SK-N-MC (cell line): ENCODE measurements around the gene MAPK8IP3.

ENCODE experiments used
- DNase-seq: peaks from one replicate; pipeline ENCODE4 v3.0.0-alpha.2; 2011; ENCODE audit warnings: low read depth, low spot score
- H3K27ac ChIP-seq: fragments of 200-600 bp; sonication (generic); 2 replicates; pipeline ENCODE4 v1.5.1; 2016; ENCODE audit warnings: mixed run types
- H3K36me3 ChIP-seq: fragments of 200-600 bp; sonication (generic); 2 replicates; pipeline ENCODE4 v1.6.1; 2017; ENCODE audit warnings: antibody characterized with exemption, low read length, mixed read lengths; ENCODE audit not compliant: insufficient read depth
- H3K4me3 ChIP-seq: fragments of 200-600 bp; sonication (generic); 2 replicates; pipeline ENCODE4 v1.5.1; 2016
- H3K9ac ChIP-seq: fragments of 200-600 bp; sonication (generic); 2 replicates; pipeline ENCODE4 v1.8.0; 2017; ENCODE audit warnings: mixed run types, mixed read lengths; ENCODE audit not compliant: insufficient read length
- H3K9me3 ChIP-seq: fragments of 200-600 bp; sonication (generic); 2 replicates; pipeline ENCODE4 v1.6.1; 2017; ENCODE audit warnings: low read depth, mild to moderate bottlenecking, antibody characterized with exemption, low read length, moderate library complexity, mixed read lengths
- EZH2 ChIP-seq: fragments of 200-600 bp; sonication (generic); IDR thresholded peaks from one replicate; pipeline ENCODE4 v1.6.1; 2017; ENCODE audit warnings: antibody characterized with exemption
- FOXP2 ChIP-seq: optimal IDR thresholded peaks from 2 replicates; pipeline ENCODE3; 2011; ENCODE audit warnings: mild to moderate bottlenecking, moderate library complexity; ENCODE audit not compliant: insufficient read depth; ENCODE audit errors: extremely low read length, control extremely low read depth
- POLR2AphosphoS5 ChIP-seq: IDR thresholded peaks from 2 replicates; pipeline ENCODE4 v1.6.1; 2012; ENCODE audit warnings: mild to moderate bottlenecking, low read depth, low read length, borderline replicate concordance

MAPK8IP3 gene

DNA sequence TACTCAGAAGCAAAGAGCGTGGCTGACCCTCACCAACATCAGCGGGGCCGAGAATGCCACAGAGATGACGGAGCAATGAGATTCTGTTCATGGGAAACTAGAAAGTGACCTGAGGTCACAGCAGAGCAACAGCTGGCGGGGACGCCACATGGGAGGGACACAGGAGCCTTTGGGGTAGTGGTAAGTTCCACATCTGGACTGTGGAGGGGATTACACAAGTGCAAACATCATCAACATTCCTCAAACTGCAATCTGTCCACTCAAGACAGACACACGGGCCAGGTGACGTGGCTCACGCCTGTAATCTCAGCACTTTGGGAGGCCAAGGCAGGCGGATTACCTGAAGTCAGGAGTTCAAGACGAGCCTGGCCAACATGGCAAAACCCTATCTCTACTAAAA lies 109.5 kb downstream of the MAPK8IP3 start:
- Histone ChIP-seq H3K9ac (no peak overlapping the region), H3K36me3 (no peaks in the 10 kb centered on the region), H3K4me3 (no peak overlapping the region), H3K27ac (no peak overlapping the region), H3K9me3 (no peaks in the 10 kb centered on the region)
- DNase-seq, result no peak
- no peak for TF ChIP-seq FOXP2

DNA sequence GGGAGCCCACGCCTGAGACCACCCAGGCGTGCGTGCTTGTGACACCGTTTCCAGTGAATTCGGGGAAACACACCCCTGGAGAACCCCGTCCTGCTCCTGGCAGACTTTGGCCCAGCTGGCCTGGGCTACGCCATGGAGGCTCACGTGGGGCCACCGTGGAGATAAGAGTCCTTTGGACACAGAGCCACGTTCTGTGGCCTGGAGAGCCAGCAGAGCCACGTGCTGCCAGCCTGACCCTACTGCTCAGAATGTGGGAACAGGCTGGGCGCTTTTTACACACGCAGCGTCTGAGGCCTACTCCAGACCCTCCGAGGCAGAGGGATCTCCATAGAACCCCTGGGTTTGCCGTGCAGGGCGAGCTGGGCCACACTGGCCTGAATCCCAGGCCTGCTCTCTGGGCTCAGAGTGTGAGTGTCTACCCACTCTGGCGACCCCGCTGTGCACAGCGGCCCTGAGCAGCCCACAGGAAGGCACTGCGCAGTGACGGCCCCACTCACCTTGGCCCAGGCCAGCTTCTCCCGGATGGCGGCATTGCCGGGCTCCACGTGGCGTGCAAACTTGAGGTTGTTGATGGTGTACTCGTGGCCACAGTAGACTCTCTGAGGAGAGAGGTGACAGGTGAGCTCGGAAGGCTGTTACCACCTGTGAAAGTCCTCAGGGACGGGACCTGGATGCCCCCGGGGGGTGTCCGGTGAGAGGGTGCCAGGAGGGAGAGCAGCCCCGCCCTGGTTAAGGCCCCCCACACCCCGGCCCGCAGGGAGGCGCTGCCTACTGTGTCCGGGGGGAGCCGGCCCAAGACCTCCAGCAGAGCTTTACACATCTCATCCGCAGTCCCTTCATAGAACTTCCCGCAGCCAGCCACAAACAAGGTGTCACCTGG lies 110.6 kb downstream of the MAPK8IP3 start:
- Histone ChIP-seq H3K9ac (no peak overlapping the region), H3K36me3 (no peaks in the 10 kb centered on the region), H3K9me3 (no peaks in the 10 kb centered on the region), H3K27ac (no peak overlapping the region), H3K4me3 (no peak overlapping the region)
- DNase-seq, result no peak
- TF ChIP-seq EZH2, result no peak
- TF ChIP-seq FOXP2, result no peak
- TF ChIP-seq POLR2AphosphoS5, result no peak

DNA sequence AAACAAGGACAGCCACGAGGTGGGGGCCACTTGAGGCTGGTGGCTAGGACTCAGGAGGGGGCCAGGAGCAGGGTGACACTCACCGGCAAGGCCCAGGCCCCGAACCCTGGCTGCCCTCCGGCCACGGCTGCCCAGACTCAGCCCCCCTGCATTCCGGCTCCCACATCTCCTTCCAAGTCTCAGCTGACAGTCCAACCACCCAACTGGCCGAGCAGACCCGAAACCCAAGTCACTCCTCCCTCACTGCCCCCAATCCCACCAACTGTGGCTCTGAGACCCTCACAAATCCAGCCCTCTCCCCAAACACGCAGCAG lies 111.2 kb downstream of the MAPK8IP3 start:
- no peak for DNase-seq
- no peak for TF ChIP-seq POLR2AphosphoS5
- no peaks in the 10 kb centered on the region for H3K36me3 ChIP-seq

DNA sequence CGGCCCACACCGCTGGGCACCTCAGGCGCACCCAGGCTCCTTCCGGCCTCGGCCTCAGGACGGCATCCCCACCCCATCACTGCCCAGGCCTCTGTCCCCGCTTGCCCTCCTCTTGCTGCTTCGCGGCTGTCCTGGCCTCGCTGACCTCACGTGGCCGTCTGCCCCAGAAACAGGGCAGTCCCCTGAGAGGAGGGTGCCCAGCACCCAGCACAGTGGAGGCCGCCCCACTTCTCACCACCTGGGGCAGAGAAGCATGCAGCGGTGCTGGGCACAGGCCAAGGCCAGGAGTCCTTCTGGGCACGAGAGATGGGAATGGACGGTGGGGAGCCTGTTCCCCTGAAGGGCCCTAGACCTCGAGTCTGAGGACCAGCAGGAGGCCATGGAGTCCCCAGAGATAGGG lies 111.7 kb downstream of the MAPK8IP3 start:
- Histone ChIP-seq H3K4me3 (no peak overlapping the region), H3K36me3 (no peaks in the 10 kb centered on the region), H3K9me3 (no peaks in the 10 kb centered on the region), H3K9ac (no peak overlapping the region), H3K27ac (no peak overlapping the region)
- TF ChIP-seq EZH2 (no peak), POLR2AphosphoS5 (no peak), FOXP2 (no peak)
- no peak for DNase-seq

More for the DNA sequence above, 111.2 kb downstream of the MAPK8IP3 start:
- Histone ChIP-seq H3K4me3 (no peak overlapping the region), H3K9me3 (no peaks in the 10 kb centered on the region), H3K9ac (no peak overlapping the region), H3K27ac (no peak overlapping the region)

DNA sequence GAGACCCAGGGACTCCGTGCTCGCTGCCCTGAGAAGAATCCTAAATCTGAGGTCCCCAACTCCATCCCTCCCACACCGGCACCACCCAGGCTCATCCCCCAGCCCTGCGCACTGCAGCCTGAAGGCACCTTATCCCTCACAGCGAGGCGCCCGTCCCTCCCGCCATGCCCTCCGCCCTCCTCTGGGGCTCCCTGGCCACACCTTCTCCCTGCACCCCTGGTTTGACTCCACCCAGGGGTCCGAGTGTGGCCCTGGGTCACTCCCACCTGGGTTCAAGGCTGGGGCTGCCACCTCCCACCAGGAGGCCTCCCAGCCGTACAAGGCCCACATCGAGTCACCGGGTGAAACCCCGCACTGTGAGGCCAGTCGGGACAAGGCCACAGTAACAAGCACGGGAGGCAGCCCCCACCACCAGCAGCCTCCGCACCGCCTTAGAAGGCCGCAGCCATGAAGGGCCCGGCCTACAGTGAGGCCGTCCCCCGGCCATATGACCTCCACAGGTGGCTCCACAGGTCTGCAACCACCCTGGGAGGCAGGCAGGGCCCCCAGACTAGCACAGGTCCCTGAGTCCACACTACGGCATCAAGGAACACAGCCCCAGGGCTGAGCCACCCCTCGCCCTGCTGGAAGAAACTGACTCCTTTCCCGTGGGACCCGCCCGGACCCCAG lies 112.3 kb downstream of the MAPK8IP3 start:
- no peak overlapping the region for H3K27ac ChIP-seq
- no peak overlapping the region for H3K9ac ChIP-seq
- DNase-seq, result no peak
- H3K9me3 ChIP-seq, result no peaks in the 10 kb centered on the region
- H3K4me3 ChIP-seq, result no peak overlapping the region
- no peak for TF ChIP-seq POLR2AphosphoS5
- TF ChIP-seq FOXP2, result no peak
- no peak for TF ChIP-seq EZH2
- H3K36me3 ChIP-seq, result no peaks in the 10 kb centered on the region

DNA sequence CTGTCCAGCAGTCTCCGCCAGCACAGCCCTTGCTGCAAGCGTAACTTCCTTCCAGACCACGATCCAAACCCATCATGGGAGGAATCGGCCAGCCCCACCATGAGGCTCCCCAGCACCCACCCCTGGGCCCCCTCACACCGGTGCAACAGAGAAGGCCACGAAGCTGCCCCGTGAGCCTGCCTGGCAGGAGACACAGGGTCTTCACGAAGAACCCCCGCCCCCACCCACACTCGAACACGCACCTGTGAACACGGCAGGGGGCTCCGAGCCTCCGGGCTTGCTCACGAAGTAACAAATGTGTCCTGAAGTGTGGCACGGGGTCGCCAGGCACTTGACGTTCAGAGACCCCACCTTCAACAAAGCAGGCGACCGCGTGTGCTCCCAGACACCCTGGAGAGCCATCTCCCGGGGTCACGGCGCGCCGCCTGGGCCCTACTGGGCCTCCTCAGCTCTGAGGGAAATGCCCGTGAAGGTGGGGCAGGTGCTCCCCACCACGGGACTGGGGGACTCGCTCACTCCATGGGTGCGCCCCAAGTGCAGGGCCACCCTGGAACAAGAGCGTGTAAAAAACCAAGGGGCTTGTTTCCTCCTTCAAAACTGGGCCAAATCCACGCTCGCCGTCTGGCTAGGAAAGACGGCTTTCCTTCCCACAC lies 113.0 kb downstream of the MAPK8IP3 start:
- Histone ChIP-seq H3K36me3 (no peaks in the 10 kb centered on the region), H3K27ac (no peak overlapping the region), H3K9ac (no peak overlapping the region), H3K4me3 (no peak overlapping the region), H3K9me3 (no peaks in the 10 kb centered on the region)
- no peak for TF ChIP-seq EZH2
- TF ChIP-seq FOXP2, result no peak
- TF ChIP-seq POLR2AphosphoS5, result no peak
- no peak for DNase-seq

DNA sequence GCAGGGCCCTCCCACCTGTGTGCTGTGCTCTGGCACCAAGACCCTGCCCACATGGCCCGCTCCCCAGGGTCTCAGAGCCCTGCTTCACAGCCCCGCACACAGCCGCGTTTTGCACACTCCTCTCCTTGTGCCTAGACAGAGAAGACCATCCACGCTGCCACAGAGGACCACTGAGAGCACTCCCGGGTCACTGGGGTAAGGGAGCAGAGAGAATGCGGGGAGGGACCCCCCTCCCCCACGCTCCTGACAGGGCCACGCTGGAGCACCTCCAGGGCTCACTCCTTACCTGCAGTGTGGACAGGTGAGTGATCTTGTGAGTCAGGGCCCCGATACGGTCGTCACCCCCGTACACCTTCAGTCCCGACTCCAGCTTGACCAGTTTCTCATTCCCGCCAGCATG lies 113.6 kb downstream of the MAPK8IP3 start:
- H3K9me3 ChIP-seq, result no peaks in the 10 kb centered on the region
- H3K4me3 ChIP-seq, result no peak overlapping the region
- H3K27ac ChIP-seq, result no peak overlapping the region
- H3K9ac ChIP-seq, result no peak overlapping the region
- H3K36me3 ChIP-seq, result no peaks in the 10 kb centered on the region
- no peak for DNase-seq
- TF ChIP-seq EZH2 (no peak), POLR2AphosphoS5 (no peak), FOXP2 (no peak)
